Fibroblast of mammary gland (primary cell): ENCODE measurements around the gene SRM.

Experiments
- DNase-seq: peaks from one replicate; pipeline ENCODE4 v3.0.0-alpha.2; 2010; ENCODE audit warnings: low read depth
- H3K4me3 ChIP-seq: 2 replicates; pipeline ENCODE4 v1.5.1; 2011; ENCODE audit warnings: low read depth, mild to moderate bottlenecking, low read length, moderate library complexity; ENCODE audit not compliant: control insufficient read depth
- TF ChIP-seq, protein P1 (sequence below): conservative IDR thresholded peaks from 2 replicates; pipeline ENCODE4 v1.5.1; 2011; ENCODE audit warnings: low read depth, low read length, inconsistent platforms; ENCODE audit not compliant: control insufficient read depth, insufficient read depth

SRM gene

DNA sequence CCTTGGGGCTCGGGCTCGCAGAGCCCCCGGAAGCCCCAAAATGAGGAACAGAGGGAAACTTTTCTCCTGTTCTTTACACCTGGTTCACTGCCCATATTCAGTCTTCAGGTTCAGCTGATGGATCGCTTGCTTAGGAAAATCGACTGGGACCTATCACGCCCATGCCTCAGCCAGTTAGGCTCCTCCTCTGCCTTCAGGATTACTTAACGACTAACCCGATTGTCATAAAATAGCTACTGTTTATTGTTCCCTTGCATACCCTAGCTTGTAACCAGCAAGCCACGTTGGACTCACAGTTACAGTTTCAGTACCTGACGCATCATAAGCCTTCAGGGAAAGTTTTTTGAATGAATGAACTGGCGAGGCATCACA is 46.7 kb downstream of the SRM start:
- DNase-seq: peak; percentile 28
- TF ChIP-seq, protein P1, sequence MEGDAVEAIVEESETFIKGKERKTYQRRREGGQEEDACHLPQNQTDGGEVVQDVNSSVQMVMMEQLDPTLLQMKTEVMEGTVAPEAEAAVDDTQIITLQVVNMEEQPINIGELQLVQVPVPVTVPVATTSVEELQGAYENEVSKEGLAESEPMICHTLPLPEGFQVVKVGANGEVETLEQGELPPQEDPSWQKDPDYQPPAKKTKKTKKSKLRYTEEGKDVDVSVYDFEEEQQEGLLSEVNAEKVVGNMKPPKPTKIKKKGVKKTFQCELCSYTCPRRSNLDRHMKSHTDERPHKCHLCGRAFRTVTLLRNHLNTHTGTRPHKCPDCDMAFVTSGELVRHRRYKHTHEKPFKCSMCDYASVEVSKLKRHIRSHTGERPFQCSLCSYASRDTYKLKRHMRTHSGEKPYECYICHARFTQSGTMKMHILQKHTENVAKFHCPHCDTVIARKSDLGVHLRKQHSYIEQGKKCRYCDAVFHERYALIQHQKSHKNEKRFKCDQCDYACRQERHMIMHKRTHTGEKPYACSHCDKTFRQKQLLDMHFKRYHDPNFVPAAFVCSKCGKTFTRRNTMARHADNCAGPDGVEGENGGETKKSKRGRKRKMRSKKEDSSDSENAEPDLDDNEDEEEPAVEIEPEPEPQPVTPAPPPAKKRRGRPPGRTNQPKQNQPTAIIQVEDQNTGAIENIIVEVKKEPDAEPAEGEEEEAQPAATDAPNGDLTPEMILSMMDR: no peak
- H3K4me3 ChIP-seq: peak overlapping the region; percentile 92

DNA sequence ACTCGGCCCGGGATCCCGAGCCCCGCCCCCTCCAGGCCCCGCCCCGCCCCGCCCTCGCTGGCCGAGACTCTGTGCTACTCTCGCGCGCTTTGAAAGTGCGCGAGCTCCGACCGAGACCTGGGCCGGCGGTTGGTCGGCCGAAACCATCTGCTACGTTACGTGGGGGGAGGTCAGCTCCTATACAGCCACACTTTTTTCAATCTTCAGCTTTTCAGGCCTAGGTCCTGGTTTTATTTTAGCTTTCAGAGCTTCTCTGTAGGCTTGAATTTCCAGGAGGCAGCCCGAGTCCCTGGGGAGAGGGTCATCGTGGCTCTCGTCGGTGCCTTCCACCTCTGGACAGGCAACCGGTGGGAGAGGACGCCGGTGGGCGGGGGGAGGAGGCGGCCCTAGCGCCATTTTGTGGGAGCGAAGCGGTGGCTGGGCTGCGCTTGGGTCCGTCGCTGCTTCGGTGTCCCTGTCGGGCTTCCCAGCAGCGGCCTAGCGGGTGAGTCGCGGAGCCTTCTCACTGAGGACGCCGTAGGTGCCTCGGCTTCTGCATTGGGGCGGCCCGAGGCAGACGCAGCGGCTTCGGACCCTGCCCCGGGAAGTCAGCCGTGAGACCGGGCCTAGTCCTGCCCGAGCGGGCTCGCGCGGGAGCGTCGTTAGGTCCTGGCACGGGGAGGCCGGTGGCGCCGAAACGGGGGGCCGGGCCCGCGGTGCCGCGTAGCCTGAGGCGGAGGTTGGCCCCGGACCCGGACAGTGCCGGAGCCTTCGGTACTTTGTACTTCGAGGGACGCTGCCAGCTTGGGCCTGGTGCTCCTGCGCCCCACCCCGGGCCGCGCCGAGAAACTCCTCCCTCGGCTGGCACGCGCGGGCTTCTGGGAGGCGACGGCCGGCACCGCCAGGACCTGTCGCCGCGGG is 47.3 kb downstream of the SRM start, which contains the start of gene TARDBP:
Gene TARDBP, plus strand, starts transcription at position 395 of the 900 bp plus-strand sequence. CDS start 1,074 bp downstream, outside the sequence.
- peak within 1 kb of the TSS; percentile 92 for H3K4me3 ChIP-seq
- TF ChIP-seq, protein P1: no peak
- DNase-seq: peak; percentile 81
